SKM-1 treated with dmso at 0.1 percent for 144 hours (cell line): Measurements from ENCODE around the gene AGBL1.

Source experiments
- DNase-seq: peaks from one replicate; lab custom pipeline; 2025; ENCODE audit not compliant: unreplicated experiment; lab: John Stamatoyannopoulos, UW

AGBL1 gene

GRCh38 chr15:86905625-86906256 is 826.1 kb downstream of the AGBL1 start:
- no peak for DNase-seq

GRCh38 chr15:86906376-86906775 is 826.7 kb downstream of the AGBL1 start:
- DNase-seq, result no peak

GRCh38 chr15:86911022-86911421 is 831.4 kb downstream of the AGBL1 start:
- DNase-seq, result no peak

GRCh38 chr15:86912661-86913060 is 833.0 kb downstream of the AGBL1 start:
- DNase-seq, result no peak

- peak; percentile 63 for DNase-seq
Measured at GRCh38 chr15:86915811-86916331, 836.2 kb downstream of the AGBL1 start.

- no peak for DNase-seq
Measured at GRCh38 chr15:86916671-86917360, 837.1 kb downstream of the AGBL1 start.

- no peak for DNase-seq
Measured at GRCh38 chr15:86917361-86917671, 837.6 kb downstream of the AGBL1 start.

GRCh38 chr15:86919581-86919980 is 839.9 kb downstream of the AGBL1 start:
- peak; percentile 59 for DNase-seq

- no peak for DNase-seq
Measured at GRCh38 chr15:86929461-86929860, 849.8 kb downstream of the AGBL1 start.

- no peak for DNase-seq
Measured at GRCh38 chr15:86932456-86932855, 852.8 kb downstream of the AGBL1 start.

- no peak for DNase-seq
Measured at GRCh38 chr15:86935841-86936240, 856.2 kb downstream of the AGBL1 start.

- no peak for DNase-seq
Measured at GRCh38 chr15:86942285-86942684, 862.6 kb downstream of the AGBL1 start.

GRCh38 chr15:86948719-86949118 is 869.0 kb downstream of the AGBL1 start:
- no peak for DNase-seq

GRCh38 chr15:86959254-86959653 is 879.6 kb downstream of the AGBL1 start:
- DNase-seq, result no peak

- no peak for DNase-seq
Measured at GRCh38 chr15:86961669-86962068, 882.0 kb downstream of the AGBL1 start.

GRCh38 chr15:86964271-86964670 is 884.6 kb downstream of the AGBL1 start:
- no peak for DNase-seq

GRCh38 chr15:86968244-86968643 is 888.6 kb downstream of the AGBL1 start:
- no peak for DNase-seq

- no peak for DNase-seq
Measured at GRCh38 chr15:86969364-86969763, 889.7 kb downstream of the AGBL1 start.

- DNase-seq, result no peak
Measured at GRCh38 chr15:86973284-86973844, 893.7 kb downstream of the AGBL1 start.

- DNase-seq, result no peak
Measured at GRCh38 chr15:86988033-86988432, 908.4 kb downstream of the AGBL1 start.

GRCh38 chr15:87021751-87022150 is 942.1 kb downstream of the AGBL1 start:
- no peak for DNase-seq

GRCh38 chr15:87031540-87032230 is 952.0 kb downstream of the AGBL1 start:
- no peak for DNase-seq
